ENCODE measurements around the gene MED15. TPM values are rescaled to one million over a fixed set of nuclear protein-coding genes. Genes with fewer than 3 reads are reported as not detected.

Gene MED15, protein sequence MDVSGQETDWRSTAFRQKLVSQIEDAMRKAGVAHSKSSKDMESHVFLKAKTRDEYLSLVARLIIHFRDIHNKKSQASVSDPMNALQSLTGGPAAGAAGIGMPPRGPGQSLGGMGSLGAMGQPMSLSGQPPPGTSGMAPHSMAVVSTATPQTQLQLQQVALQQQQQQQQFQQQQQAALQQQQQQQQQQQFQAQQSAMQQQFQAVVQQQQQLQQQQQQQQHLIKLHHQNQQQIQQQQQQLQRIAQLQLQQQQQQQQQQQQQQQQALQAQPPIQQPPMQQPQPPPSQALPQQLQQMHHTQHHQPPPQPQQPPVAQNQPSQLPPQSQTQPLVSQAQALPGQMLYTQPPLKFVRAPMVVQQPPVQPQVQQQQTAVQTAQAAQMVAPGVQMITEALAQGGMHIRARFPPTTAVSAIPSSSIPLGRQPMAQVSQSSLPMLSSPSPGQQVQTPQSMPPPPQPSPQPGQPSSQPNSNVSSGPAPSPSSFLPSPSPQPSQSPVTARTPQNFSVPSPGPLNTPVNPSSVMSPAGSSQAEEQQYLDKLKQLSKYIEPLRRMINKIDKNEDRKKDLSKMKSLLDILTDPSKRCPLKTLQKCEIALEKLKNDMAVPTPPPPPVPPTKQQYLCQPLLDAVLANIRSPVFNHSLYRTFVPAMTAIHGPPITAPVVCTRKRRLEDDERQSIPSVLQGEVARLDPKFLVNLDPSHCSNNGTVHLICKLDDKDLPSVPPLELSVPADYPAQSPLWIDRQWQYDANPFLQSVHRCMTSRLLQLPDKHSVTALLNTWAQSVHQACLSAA
- 26.3 and 40.6 TPM in 2 replicates for total RNA-seq

DNA sequence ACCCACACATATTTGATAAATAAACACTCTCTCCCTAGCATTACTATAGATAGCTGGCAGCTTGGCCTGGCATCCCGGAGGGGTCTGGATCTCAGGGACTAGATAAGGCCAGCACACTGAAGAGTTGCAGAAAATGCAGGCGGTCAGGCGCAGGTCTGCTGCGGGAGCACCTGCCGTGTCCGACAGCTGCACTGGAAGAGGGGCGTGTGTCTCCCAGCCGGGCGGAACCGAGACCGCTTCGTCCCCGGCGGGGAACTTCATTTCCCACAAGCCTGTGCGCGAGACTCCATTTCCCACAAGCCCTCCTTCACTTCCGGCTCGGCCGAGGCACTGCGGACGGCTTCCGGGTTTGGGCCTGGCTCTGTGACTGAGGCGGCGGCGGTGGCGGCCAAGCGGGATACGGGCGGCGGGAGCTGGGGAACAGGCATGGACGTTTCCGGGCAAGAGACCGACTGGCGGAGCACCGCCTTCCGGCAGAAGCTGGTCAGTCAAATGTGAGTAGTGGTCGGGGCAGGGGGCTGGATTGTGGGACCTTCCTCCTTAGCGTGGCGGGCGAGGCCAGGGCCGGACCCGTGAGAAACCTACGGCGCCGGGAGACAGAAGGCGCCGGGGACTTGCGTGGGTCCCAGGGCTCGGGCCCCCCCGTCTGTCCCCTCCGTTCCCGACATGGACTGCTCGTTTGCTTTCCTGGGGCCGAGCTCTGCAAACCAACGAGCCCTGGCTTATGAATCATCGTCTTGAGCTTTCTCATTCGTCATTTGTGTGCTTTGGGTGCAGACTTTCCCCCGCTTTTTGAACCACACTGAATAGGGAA is at the start of gene MED15:
TSS of gene MED15 (plus strand) at position 358 of the 814 bp plus-strand sequence. CDS start at position 427, 69 bp downstream.

DNA sequence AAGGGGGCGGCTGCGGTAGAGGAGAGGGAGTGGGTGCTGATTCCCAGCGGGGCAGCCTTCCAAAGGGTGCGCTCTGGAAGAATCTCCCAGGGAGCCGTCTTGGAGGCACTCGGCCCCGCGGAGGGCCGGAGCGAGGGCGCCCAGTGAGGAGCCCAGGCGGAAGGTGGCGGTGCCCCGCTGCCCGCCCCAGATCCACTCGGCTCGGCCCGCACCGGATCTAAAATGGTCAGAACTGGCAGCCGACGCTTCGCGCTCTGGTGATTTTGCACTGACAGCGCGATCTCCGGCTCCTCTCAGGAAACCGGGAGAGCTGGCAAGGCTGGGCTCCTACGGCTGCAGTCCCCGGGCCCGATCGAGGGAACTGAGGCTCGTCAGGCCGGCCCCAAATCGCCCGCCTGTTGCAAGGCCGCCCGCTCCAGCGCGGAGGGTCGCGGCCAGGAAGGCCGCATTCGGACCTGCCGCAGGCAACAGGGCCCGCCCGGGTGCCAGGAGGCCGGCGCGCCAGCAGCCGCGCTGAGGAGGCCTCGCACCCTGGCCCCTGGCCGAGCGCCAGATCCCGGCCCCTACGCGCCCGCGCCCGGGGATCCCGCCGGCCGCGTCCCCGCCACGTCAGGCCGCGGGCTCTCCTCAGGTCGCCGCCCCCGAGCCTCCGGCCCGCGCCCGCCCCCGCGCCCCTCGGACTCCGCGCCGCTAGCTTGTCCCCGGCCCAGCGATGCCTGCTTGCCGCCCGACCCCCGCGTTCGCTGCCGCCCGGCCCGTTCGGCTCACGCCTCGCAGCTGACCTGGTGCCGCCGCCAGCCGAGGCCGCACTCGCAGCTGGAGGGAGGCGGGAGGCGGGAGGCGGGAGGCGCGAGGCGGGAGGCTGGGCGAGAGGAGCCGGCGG is 12.2 kb upstream of the MED15 start, which contains the start of gene KLHL22:
TSS of gene KLHL22 (minus strand) at position 818 of the 883 bp plus-strand sequence. CDS start 6,584 bp downstream, outside the sequence.

Other genes with a start within 250 kb of the MED15 start
- 1.2 and 2.6 TPM in 2 replicates for gene RTN4R, start 239.3 kb upstream of the MED15 start, total RNA-seq
- 76.2 and 86.2 TPM in 2 replicates for gene DGCR6L, start 187.6 kb upstream of the MED15 start, total RNA-seq
- gene ZNF74, start 113.5 kb upstream of the MED15 start, total RNA-seq, result 8.5 and 34.0 TPM in 2 replicates
- gene SCARF2, start 69.8 kb upstream of the MED15 start, total RNA-seq, result 42.2 and 55.3 TPM in 2 replicates
- 23.1 and 29.9 TPM in 2 replicates for gene KLHL22, start 11.8 kb upstream of the MED15 start, total RNA-seq